Limb (tissue), 2 donors: ENCODE results near the gene PSMB4.
"Not testable (repeated sequence)": the region's sequence is repeated elsewhere in the genome, so short reads cannot be mapped to it uniquely, and the experiment has no call there.

Source experiments
- DNase-seq, 2 donors: peaks; one replicate each; pipeline ENCODE4 v3.0.0-alpha.2; 2016; ENCODE audit errors: extremely low spot score in 2 of 2

Gene PSMB4

DNA sequence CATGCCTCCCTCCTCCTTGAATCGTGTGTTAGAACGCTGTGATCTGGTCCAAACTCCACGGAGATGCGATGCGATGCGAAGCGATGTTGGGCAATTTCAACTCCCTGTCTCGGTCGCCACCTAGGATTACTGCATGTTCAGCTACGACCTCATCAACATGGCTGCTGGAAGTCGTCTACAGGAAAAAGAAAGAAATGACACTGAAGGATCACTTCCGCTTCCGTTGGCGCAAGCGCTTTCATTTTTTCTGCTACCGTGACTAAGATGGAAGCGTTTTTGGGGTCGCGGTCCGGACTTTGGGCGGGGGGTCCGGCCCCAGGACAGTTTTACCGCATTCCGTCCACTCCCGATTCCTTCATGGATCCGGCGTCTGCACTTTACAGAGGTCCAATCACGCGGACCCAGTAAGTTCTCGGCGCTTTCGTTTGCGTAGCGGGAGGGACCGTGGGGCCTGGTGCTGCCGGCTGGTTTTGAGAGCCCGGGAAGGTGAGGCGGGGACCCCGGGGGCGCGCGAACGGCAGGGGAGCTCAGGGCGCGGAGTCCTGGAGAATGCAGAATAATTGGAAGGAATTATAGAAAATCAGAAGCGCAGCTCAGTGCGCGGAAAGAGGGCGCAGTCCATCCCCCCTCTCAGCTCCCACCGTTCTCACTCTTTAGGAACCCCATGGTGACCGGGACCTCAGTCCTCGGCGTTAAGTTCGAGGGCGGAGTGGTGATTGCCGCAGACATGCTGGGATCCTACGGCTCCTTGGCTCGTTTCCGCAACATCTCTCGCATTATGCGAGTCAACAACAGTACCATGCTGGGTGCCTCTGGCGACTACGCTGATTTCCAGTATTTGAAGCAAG lies at the start of gene PSMB4:
TSS of gene PSMB4 (plus strand) at position 250 of the 848 bp plus-strand sequence. CDS start at position 265, 15 bp downstream.
- DNase-seq: peak; percentile 87 to 96

- not testable (repeated sequence) for DNase-seq
Observed at GRCh38 chr1:151350323-151350722, 49.0 kb upstream of the PSMB4 start.

DNA sequence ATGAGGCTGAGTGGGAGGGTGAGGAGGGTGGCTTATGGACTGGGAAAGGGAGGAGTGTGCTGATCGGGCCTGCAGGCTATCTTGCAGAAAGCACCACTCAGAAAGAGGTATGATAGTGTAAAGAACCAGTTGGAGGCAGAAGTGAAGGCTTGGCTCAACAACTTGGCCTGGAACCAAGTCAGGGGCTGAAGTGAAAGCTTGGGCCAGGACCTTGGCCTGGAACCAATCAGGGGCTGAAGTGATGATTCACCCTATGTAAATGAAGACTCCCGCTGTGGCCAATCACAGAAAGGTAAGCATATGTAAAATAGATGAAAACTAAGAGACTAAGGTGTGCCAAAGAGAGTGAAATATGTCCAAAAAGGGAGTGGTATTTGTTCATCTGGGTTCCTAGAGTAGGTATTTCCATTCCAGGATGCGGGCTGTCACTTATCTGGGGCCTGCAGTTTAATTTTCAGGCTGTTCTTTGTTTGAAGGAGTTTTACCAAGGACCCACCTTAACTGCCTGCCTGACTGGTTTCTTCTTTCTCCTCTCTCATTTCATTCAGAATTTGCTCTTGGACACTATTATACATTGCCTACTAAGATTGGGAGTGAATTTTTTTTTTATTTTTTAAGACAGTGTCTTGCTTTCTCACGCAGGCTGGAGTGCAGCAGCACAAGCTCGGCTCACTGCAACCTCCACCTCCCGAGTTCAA lies 47.2 kb upstream of the PSMB4 start:
- DNase-seq: no peak

DNA sequence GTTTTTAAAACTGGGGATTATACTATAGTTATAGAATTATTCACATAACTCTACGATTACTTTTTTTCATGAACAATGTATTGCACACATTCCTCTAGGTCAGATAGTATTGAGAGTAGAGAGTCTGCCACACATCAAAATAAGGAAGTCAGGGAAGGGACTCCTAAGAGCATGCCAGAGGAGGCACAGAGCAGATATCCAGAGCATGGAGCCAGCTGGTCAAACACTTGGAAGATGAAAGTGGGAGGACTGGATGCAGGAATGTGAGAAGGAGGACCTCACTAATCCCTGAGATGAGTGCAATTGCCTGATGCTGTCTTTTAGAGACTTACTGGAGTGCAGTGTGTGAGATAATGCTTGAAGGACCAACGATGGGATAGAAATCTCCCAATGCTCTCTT lies 42.7 kb upstream of the PSMB4 start:
- DNase-seq: no peak

GRCh38 chr1:151361883-151362282 lies 37.5 kb upstream of the PSMB4 start:
- no peak for DNase-seq

GRCh38 chr1:151362308-151363155 lies 36.8 kb upstream of the PSMB4 start:
- no peak for DNase-seq

GRCh38 chr1:151364996-151365395 lies 34.4 kb upstream of the PSMB4 start:
- no peak for DNase-seq

- no peak for DNase-seq
Observed at GRCh38 chr1:151367658-151368392, 31.5 kb upstream of the PSMB4 start.

DNA sequence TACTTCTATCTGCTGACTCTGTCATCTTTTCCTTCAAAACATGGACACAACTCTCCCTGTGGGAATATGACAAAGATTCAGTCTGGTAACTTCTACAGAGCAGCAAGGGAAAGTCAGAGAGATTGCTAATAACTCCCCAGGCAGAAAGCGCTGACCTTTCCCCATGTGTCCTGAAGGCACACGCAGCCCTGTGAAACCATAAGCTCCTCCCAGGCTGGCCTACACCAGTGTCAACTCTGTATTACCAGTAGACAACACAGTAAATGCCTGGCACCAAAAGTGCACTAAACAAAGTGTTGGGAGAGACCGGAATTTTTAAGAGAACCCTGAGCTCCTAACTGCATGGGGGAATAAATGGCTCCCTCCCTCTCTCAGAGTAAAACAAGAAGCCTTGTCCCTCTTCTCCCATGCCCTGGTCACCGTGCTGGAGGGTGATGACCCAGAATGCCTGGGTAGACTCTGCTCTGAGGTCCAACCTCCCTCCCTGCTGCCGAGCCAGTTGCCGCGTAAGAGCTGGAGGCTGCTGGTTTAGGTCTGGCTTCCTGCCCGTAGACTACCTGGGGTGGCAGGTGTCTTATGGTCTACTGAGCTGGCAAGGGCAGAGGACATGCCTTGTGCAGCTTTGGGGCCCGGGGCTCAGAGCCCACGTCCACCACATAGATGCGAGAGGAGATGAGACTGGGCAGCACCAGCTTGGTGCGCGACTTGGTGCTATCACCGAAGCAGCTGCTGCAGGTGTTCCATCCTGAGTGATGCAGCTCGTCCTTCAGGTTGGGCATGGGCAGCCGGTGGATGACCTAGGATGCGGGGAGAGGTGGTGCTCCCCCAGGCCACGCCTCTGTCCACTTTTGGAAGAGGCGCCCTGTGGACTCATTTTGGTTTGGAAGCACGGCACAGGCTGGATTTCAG lies 30.7 kb upstream of the PSMB4 start:
- DNase-seq: no peak

DNA sequence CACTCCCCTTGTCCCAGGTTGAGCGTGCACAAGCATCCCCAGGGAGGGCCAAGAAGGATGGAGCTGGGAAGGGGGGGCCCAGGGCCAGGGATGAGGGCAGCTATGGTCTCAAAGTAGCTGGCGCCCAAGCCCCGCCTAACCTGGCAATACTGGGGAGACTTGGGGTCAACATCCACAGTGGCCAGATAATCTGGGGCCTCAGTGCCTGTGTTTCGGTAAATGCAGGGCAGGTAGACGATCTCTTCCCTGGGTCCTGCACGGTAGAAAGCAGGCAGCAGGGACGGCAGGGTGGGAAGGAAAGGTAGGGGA lies 30.1 kb upstream of the PSMB4 start:
- no peak for DNase-seq

GRCh38 chr1:151369621-151370048 lies 29.7 kb upstream of the PSMB4 start:
- no peak for DNase-seq

DNA sequence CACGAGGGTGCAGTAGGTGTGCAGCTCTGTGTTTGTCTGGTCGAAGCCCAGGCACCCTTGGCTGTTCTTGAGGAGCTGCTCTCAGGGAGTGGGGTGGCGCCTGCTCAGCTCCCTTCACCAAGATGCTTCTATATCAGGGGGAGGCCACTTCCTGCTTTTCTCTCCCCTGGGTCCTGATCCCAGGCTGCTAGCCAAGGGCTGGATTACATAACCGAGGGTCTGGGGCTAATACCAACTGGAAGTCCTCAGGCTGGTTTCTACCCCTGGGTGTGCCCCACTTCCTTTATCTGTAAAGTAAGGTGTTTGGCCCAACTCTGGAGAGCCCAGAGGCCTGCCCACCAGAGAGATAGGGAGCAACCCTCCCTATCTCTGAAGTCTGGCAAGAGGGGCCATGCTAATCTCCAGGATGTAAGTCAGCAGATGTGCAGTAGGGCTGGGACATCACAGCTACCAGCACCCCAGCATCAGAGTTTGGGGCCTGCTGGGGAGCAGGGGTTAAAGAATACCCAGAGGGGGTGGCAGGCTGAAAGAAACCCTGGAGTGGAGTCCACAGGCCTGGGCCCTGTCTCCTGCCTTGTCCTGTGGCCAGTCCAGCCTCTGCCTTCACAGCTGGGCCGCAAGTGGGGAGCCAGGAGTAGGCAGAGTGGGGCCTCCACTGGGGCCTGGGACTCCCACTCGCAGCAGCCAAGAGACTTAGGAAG lies 29.0 kb upstream of the PSMB4 start:
- no peak for DNase-seq

DNA sequence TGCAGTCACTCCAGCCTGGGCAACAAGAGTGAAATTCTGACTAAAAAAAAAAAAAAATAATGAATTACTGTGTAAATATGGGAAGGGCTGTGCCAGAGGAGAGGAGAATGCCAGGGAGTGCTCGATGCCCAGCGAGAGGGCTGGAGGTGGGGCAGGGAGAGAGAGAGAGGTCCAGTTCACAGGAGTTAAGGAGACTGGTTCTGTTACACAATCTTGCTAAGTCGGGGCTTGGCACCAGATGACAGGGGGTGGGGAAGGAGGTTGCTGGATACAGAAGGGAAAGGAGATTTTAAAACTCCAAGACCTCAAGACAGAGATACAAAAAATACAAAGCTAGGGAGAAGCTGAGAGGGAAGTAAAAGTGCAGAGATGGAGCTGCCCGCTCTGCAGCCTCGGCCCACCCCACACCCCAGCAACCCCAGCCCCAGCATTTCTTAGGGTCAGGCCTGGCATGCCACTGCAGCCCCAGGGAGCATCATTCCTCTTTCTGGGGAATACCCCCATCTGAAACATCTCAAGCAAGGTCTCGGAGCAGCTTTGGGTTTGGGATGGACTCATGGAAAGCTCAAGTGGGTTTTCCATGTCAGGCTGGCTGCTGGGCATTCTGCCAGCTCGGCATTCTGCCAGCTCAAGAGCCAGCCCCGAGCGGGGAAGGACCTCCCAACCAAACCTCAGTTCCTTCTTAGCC lies 27.9 kb upstream of the PSMB4 start:
- DNase-seq: peak; percentile 73 to 79

DNA sequence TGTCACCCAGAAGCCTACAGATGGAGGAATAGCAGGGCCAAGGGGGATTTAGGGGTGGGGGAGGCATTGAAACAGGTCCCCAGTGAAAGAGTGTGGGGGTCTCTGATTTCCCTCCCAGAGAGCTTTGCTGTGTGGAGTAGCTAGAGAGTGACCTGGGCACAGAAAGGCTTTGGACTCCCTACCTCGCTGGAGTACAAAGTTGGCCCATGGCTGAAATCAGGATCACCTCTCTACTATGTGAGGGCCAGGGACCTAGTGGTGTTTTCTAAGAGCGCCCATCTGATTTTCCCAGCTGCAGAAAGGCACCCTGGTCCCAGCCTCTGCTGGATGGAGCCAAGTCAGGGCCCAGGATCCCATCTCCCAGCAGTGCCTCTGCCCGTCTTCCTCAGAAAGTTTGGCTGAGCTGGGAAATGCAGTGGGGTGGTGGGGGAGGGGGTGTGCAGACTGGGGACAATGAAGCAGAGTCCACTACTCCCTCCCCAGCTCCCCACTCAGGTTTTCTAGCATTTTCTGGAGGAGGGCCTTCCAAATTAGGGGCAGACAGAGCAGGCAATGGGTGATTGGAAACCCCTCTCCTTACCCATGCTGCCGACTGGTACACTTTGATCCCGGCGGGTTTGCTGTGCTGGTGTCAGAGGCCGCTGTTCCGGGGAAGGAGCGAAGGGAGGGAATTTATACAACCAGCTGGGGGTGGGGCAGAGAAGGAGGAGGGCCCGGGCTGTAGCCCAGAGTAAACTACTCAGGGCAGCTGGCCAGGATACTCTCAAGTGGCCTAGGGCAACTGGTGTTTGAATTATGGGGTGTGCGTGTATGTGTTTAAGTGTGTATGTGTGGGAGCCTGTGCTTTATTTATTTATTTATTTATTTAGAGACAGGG lies 27.1 kb upstream of the PSMB4 start, which contains the start of gene SELENBP1:
TSS of gene SELENBP1 (minus strand) at position 648 of the 877 bp plus-strand sequence. CDS start at position 584, 64 bp downstream.
- peak; percentile 70 to 83 for DNase-seq

DNA sequence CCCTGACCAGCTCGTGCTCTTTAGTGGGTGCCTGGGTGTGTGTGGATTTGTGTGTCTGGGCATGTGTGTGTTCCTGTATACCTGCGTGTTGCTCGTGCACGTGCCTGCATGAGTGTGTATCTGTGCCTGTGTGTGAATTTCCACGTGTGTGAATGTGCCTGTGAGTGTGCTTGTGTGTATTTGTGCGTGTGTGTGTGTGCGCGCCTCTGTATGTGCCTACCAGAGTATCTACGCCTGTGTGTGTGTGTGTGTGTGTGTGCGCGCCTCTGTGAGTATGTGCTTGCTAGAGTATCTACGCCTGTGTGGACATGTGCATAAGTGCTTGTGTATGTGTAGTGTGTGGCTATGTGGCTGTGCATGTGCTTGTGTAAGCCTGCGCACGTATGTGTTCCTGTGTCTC lies 26.2 kb upstream of the PSMB4 start:
- no peak for DNase-seq

GRCh38 chr1:151377150-151377884 lies 22.1 kb upstream of the PSMB4 start:
- DNase-seq: no peak

GRCh38 chr1:151384584-151384983 lies 14.8 kb upstream of the PSMB4 start:
- no peak for DNase-seq
